Right ventricle myocardium inferior (tissue), 1 donor: ENCODE measurements around the gene DAGLB. TPM values are rescaled to one million over a fixed set of nuclear protein-coding genes. Genes with fewer than 3 reads are reported as not detected.

ENCODE experiments used
- total RNA-seq: library from RNA; stranded (reverse); fragmentation: NEBNext Ultra II Directional; extraction: Animal tissue kit (Norgen Biotek cat#: 25700); gene quantifications from one replicate; pipeline ENCODE4 v1.2.1, GENCODE V29; 2021
- donor health status: DM: no; HTN: yes; CAD: no; lungs with severe emphysema.

Gene DAGLB
- total RNA-seq, 1 donor from 2014 or later: 6.7 TPM

Other genes with a start within 250 kb of the DAGLB start
- gene CYTH3, start 175.3 kb downstream of the DAGLB start, total RNA-seq: 30.3 TPM
- gene FAM220A, start 99.0 kb downstream of the DAGLB start, total RNA-seq: 30.4 TPM
- 146 TPM for gene RAC1, start 73.4 kb downstream of the DAGLB start, total RNA-seq
- gene KDELR2, start 36.2 kb upstream of the DAGLB start, total RNA-seq: 57.7 TPM
- not detected for gene GRID2IP, start 103.5 kb upstream of the DAGLB start, total RNA-seq
- gene ZDHHC4, start 129.5 kb upstream of the DAGLB start, total RNA-seq: 39.3 TPM
- gene INTS15, start 142.1 kb upstream of the DAGLB start, total RNA-seq: 15.9 TPM
- gene ZNF853, start 167.7 kb upstream of the DAGLB start, total RNA-seq: 10.3 TPM
- 16.5 TPM for gene ZNF316, start 189.4 kb upstream of the DAGLB start, total RNA-seq